Measurements from ENCODE around the gene DCAF12. TPM values are rescaled to one million over a fixed set of nuclear protein-coding genes. Genes with fewer than 3 reads are reported as not detected.

DCAF12 gene
- polyA plus RNA-seq, 1 of the 3 experiments (the other 2 are of a cell fraction), result 20.8 TPM

DNA sequence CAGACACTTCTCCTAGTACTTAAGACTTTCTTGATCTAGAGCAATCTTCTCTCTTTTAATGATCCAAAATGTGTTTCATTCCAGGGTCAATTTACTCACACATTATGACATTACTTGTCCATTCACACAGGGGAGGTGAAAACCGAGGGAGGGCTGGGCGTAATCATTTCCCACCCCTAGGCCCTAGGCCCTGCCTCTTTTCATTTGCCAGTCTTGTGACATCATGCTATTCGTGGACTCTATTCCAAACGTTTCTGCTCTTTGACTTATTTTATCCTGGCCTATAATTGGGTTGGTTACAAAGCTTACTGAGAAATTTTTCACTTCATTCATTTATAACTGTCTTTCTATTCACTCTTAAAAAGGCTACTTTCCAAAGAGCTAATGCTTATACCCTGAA, 2.4 kb downstream of the DCAF12 start:
- H3K27ac ChIP-seq (ENCODE audit: low read depth in 2 of 2, low read length in 1 of 2), result no peak overlapping the region
- ChIA-PET POLR2A (no interaction called here), CTCF (interaction anchor here (0.7 kb wide), 1 partner anchor 50 kb away, joined by 3 read pairs; no protein-coding TSS in a partner anchor)
- H3K4me3 ChIP-seq (ENCODE audit: low read depth in 2 of 2, low read length in 1 of 2), result no peak overlapping the region
- WGBS (ENCODE audit: low lambda C conversion rate), result 58% methylated on average over 4 of the region's 4 CpGs
- no peaks in the 10 kb centered on the region for H3K9me2 ChIP-seq
- no peaks in the 10 kb centered on the region; the same call in 1 of the 2 replicates for H4K20me1 ChIP-seq (ENCODE audit: insufficient read depth)
- peak overlapping the region; percentile 92 for H3K4me2 ChIP-seq
- peaks cover 26 to 33% of the 10 kb centered on the region in 2 experiments for H3K36me3 ChIP-seq (replicated peaks in 1 of 2; ENCODE audit: control insufficient read depth in 1 of 2, insufficient read depth in 2 of 2, low read length in 1 of 2)
- no peaks in the 10 kb centered on the region for H3F3A ChIP-seq (replicated peaks; ENCODE audit: insufficient read depth)
- no peak overlapping the region for H2AFZ ChIP-seq (ENCODE audit: low read depth)
- H3K9me3 ChIP-seq, result no peaks in the 10 kb centered on the region
- H3K4me1 ChIP-seq (ENCODE audit: control insufficient read depth in 1 of 2, insufficient read depth in 2 of 2, low read depth in 1 of 2, low read length in 1 of 2), result peaks cover 7 to 23% of the 10 kb centered on the region in 2 experiments; a peak in 3 of 4 replicates
- H3K27me3 ChIP-seq (ENCODE audit: insufficient read depth), result no peaks in the 10 kb centered on the region
- TF ChIP-seq, protein P1, sequence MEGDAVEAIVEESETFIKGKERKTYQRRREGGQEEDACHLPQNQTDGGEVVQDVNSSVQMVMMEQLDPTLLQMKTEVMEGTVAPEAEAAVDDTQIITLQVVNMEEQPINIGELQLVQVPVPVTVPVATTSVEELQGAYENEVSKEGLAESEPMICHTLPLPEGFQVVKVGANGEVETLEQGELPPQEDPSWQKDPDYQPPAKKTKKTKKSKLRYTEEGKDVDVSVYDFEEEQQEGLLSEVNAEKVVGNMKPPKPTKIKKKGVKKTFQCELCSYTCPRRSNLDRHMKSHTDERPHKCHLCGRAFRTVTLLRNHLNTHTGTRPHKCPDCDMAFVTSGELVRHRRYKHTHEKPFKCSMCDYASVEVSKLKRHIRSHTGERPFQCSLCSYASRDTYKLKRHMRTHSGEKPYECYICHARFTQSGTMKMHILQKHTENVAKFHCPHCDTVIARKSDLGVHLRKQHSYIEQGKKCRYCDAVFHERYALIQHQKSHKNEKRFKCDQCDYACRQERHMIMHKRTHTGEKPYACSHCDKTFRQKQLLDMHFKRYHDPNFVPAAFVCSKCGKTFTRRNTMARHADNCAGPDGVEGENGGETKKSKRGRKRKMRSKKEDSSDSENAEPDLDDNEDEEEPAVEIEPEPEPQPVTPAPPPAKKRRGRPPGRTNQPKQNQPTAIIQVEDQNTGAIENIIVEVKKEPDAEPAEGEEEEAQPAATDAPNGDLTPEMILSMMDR (IDR thresholded peaks at IDR 0.05), result no peak
- no peak for TF ChIP-seq JUND (IDR thresholded peaks at IDR 0.05)
- TF ChIP-seq FOXJ3 (CRISPR knock-in tag; IDR thresholded peaks at IDR 0.05), result no peak
- TF ChIP-seq, protein P2, sequence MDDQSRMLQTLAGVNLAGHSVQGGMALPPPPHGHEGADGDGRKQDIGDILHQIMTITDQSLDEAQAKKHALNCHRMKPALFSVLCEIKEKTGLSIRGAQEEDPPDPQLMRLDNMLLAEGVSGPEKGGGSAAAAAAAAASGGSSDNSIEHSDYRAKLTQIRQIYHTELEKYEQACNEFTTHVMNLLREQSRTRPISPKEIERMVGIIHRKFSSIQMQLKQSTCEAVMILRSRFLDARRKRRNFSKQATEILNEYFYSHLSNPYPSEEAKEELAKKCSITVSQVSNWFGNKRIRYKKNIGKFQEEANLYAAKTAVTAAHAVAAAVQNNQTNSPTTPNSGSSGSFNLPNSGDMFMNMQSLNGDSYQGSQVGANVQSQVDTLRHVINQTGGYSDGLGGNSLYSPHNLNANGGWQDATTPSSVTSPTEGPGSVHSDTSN (IDR thresholded peaks at IDR 0.05), result no peak
- TF ChIP-seq, protein P3, sequence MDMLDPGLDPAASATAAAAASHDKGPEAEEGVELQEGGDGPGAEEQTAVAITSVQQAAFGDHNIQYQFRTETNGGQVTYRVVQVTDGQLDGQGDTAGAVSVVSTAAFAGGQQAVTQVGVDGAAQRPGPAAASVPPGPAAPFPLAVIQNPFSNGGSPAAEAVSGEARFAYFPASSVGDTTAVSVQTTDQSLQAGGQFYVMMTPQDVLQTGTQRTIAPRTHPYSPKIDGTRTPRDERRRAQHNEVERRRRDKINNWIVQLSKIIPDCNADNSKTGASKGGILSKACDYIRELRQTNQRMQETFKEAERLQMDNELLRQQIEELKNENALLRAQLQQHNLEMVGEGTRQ (IDR thresholded peaks at IDR 0.05; ENCODE audit: borderline replicate concordance, low read depth, low read length), result no peak
- TF ChIP-seq, protein P4, sequence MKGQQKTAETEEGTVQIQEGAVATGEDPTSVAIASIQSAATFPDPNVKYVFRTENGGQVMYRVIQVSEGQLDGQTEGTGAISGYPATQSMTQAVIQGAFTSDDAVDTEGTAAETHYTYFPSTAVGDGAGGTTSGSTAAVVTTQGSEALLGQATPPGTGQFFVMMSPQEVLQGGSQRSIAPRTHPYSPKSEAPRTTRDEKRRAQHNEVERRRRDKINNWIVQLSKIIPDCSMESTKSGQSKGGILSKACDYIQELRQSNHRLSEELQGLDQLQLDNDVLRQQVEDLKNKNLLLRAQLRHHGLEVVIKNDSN (IDR thresholded peaks at IDR 0.05; ENCODE audit: borderline replicate concordance, low read depth), result no peak
- no peak for TF ChIP-seq TAF1 (IDR thresholded peaks at IDR 0.05; ENCODE audit: borderline replicate concordance, low read depth, low read length)
- TF ChIP-seq, protein P5, sequence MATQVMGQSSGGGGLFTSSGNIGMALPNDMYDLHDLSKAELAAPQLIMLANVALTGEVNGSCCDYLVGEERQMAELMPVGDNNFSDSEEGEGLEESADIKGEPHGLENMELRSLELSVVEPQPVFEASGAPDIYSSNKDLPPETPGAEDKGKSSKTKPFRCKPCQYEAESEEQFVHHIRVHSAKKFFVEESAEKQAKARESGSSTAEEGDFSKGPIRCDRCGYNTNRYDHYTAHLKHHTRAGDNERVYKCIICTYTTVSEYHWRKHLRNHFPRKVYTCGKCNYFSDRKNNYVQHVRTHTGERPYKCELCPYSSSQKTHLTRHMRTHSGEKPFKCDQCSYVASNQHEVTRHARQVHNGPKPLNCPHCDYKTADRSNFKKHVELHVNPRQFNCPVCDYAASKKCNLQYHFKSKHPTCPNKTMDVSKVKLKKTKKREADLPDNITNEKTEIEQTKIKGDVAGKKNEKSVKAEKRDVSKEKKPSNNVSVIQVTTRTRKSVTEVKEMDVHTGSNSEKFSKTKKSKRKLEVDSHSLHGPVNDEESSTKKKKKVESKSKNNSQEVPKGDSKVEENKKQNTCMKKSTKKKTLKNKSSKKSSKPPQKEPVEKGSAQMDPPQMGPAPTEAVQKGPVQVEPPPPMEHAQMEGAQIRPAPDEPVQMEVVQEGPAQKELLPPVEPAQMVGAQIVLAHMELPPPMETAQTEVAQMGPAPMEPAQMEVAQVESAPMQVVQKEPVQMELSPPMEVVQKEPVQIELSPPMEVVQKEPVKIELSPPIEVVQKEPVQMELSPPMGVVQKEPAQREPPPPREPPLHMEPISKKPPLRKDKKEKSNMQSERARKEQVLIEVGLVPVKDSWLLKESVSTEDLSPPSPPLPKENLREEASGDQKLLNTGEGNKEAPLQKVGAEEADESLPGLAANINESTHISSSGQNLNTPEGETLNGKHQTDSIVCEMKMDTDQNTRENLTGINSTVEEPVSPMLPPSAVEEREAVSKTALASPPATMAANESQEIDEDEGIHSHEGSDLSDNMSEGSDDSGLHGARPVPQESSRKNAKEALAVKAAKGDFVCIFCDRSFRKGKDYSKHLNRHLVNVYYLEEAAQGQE (IDR thresholded peaks at IDR 0.05; ENCODE audit: low read depth, low read length), result no peak
- TF ChIP-seq, protein P6, sequence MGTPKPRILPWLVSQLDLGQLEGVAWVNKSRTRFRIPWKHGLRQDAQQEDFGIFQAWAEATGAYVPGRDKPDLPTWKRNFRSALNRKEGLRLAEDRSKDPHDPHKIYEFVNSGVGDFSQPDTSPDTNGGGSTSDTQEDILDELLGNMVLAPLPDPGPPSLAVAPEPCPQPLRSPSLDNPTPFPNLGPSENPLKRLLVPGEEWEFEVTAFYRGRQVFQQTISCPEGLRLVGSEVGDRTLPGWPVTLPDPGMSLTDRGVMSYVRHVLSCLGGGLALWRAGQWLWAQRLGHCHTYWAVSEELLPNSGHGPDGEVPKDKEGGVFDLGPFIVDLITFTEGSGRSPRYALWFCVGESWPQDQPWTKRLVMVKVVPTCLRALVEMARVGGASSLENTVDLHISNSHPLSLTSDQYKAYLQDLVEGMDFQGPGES (IDR thresholded peaks at IDR 0.05; ENCODE audit: low read depth, low read length), result no peak
- no peak for TF ChIP-seq NRF1 (IDR thresholded peaks at IDR 0.05; ENCODE audit: low read depth, low read length)
- TF ChIP-seq RFX5 (IDR thresholded peaks at IDR 0.05; ENCODE audit: low read length), result no peak
- TF ChIP-seq YY1 (IDR thresholded peaks at IDR 0.05; ENCODE audit: low read depth), result no peak
- no peak for TF ChIP-seq SMC3 (IDR thresholded peaks at IDR 0.05; ENCODE audit: low read depth, low read length)
- H3K79me2 ChIP-seq (ENCODE audit: insufficient read depth), result peaks cover 74% of the 10 kb centered on the region
- DNase-seq, result no peak
- no peak overlapping the region for H3K9ac ChIP-seq

Data from SK-N-SH (cell line).